Measurements from ENCODE around the gene KLHDC3. TPM values are rescaled to one million over a fixed set of nuclear protein-coding genes. Genes with fewer than 3 reads are reported as not detected.
"Not testable (repeated sequence)": the region's sequence is repeated elsewhere in the genome, so short reads cannot be mapped to it uniquely, and the experiment has no call there.

KLHDC3 gene
- total and polyA plus RNA-seq, 7 experiments from 2014 or later, result 39.9 to 145 (median 74.0) TPM

- no peak for ATAC-seq
- POLR2A ChIA-PET, result interaction anchor here (0.7 kb wide), 2 partner anchors 18 to 21 kb away, joined by 3 read pairs; partner anchors contain the start of genes KLC4, MRPL2 and RRP36
- Mint-ChIP-seq H3K4me1 (no peaks in the 10 kb centered on the region), H3K36me3 (peaks cover 0 to 32% (median 4%) of the 10 kb centered on the region in 5 donors), H3K27ac (peak overlapping the region in 4 of 9 donors; percentile 21 to 80 (median 42)), H3K9me3 (no peaks in the 10 kb centered on the region), H3K4me3 (no peak overlapping the region), H3K27me3 (no peaks in the 10 kb centered on the region)
- no peak for DNase-seq
- no peaks in the 10 kb centered on the region for H3K4me1 ChIP-seq (ENCODE audit: control insufficient read depth in 2 of 2, insufficient read depth in 2 of 2, low read length in 2 of 2)
- no peak overlapping the region for H3K4me3 ChIP-seq (ENCODE audit: low read length)
- H3K9me3 ChIP-seq (ENCODE audit: control insufficient read depth in 2 of 3, low read length in 3 of 3), result no peaks in the 10 kb centered on the region
- peaks cover 0 to 74% (median 0%) of the 10 kb centered on the region in 3 experiments for H3K36me3 ChIP-seq (ENCODE audit: control insufficient read depth in 2 of 3, insufficient read depth in 3 of 3, low read length in 3 of 3)
- intact Hi-C loops (cut with micrococcal nuclease), result no loop called here
- no peak overlapping the region for H3K27ac ChIP-seq (ENCODE audit: low read depth, low read length)
- CTCF ChIA-PET, result no interaction called here
- no peaks in the 10 kb centered on the region for H3K27me3 ChIP-seq (ENCODE audit: control insufficient read depth in 2 of 2, insufficient read depth in 2 of 2, low read length in 2 of 2)
These were observed 24.7 kb downstream of the KLHDC3 start for GRCh38 chr6:43038727-43039126.

GRCh38 chr6:43040542-43041257 lies 26.7 kb downstream of the KLHDC3 start:
- no peak for ATAC-seq
- Histone ChIP-seq H3K27me3 (ENCODE audit: control insufficient read depth in 2 of 2, insufficient read depth in 2 of 2, low read length in 2 of 2) (no peaks in the 10 kb centered on the region), H3K36me3 (ENCODE audit: control insufficient read depth in 2 of 3, insufficient read depth in 3 of 3, low read length in 3 of 3) (peaks cover 0 to 74% (median 0%) of the 10 kb centered on the region in 3 experiments), H3K4me1 (ENCODE audit: control insufficient read depth in 2 of 2, insufficient read depth in 2 of 2, low read length in 2 of 2) (no peaks in the 10 kb centered on the region), H3K4me3 (ENCODE audit: low read length) (no peak overlapping the region), H3K9me3 (ENCODE audit: control insufficient read depth in 2 of 3, low read length in 3 of 3) (no peaks in the 10 kb centered on the region), H3K27ac (ENCODE audit: low read depth, low read length) (no peak overlapping the region)
- Mint-ChIP-seq H3K27ac (no peak overlapping the region), H3K4me1 (no peaks in the 10 kb centered on the region), H3K27me3 (no peaks in the 10 kb centered on the region), H3K9me3 (no peaks in the 10 kb centered on the region), H3K4me3 (no peak overlapping the region), H3K36me3 (peaks cover 0 to 33% (median 4%) of the 10 kb centered on the region in 5 donors)
- intact Hi-C loops (cut with micrococcal nuclease), result no loop called here
- ChIA-PET POLR2A (no interaction called here), CTCF (no interaction called here)
- no peak for DNase-seq

GRCh38 chr6:43041475-43041874 lies 27.4 kb downstream of the KLHDC3 start:
- H3K9me3 Mint-ChIP-seq; H3K27me3 Mint-ChIP-seq; H3K4me3 ChIP-seq (ENCODE audit: low read length); ATAC-seq; H3K9me3 ChIP-seq (ENCODE audit: control insufficient read depth in 2 of 3, low read length in 3 of 3); H3K4me1 ChIP-seq (ENCODE audit: control insufficient read depth in 2 of 2, insufficient read depth in 2 of 2, low read length in 2 of 2); H3K4me1 Mint-ChIP-seq; DNase-seq; H3K27ac ChIP-seq (ENCODE audit: low read depth, low read length); H3K4me3 Mint-ChIP-seq; intact Hi-C loops (cut with micrococcal nuclease); H3K27me3 ChIP-seq (ENCODE audit: control insufficient read depth in 2 of 2, insufficient read depth in 2 of 2, low read length in 2 of 2): not testable (repeated sequence)
- Mint-ChIP-seq H3K27ac (peak overlapping the region in 2 of 9 donors; percentile 25 to 40), H3K36me3 (peaks cover 0 to 40% (median 4%) of the 10 kb centered on the region in 5 donors)
- peaks cover 0 to 77% (median 0%) of the 10 kb centered on the region in 3 experiments for H3K36me3 ChIP-seq (ENCODE audit: control insufficient read depth in 2 of 3, insufficient read depth in 3 of 3, low read length in 3 of 3)
- ChIA-PET CTCF (interaction anchor here (0.7 kb wide), 1 partner anchor 339 kb away, joined by 3 read pairs; no protein-coding TSS in a partner anchor), POLR2A (interaction anchor here (0.8 kb wide), 1 partner anchor 12 kb away, joined by 3 read pairs; no protein-coding TSS in a partner anchor)

- Mint-ChIP-seq H3K4me1 (no peaks in the 10 kb centered on the region), H3K4me3 (no peak overlapping the region), H3K27ac (no peak overlapping the region), H3K27me3 (no peaks in the 10 kb centered on the region), H3K36me3 (peaks cover 0 to 34% (median 4%) of the 10 kb centered on the region in 5 donors), H3K9me3 (no peaks in the 10 kb centered on the region)
- H3K4me1 ChIP-seq (ENCODE audit: control insufficient read depth in 2 of 2, insufficient read depth in 2 of 2, low read length in 2 of 2), result no peaks in the 10 kb centered on the region
- DNase-seq (no peak), ATAC-seq (no peak)
- H3K4me3 ChIP-seq (ENCODE audit: low read length), result no peak overlapping the region
- peaks cover 0 to 72% (median 0%) of the 10 kb centered on the region in 3 experiments for H3K36me3 ChIP-seq (ENCODE audit: control insufficient read depth in 2 of 3, insufficient read depth in 3 of 3, low read length in 3 of 3)
- ChIA-PET CTCF (no interaction called here), POLR2A (interaction anchor here (0.6 kb wide), 2 partner anchors 22 to 497 kb away, joined by 3 read pairs; partner anchors contain the start of gene RRP36)
- H3K27ac ChIP-seq (ENCODE audit: low read depth, low read length), result no peak overlapping the region
- no peaks in the 10 kb centered on the region for H3K9me3 ChIP-seq (ENCODE audit: control insufficient read depth in 2 of 3, low read length in 3 of 3)
- no peaks in the 10 kb centered on the region for H3K27me3 ChIP-seq (ENCODE audit: control insufficient read depth in 2 of 2, insufficient read depth in 2 of 2, low read length in 2 of 2)
- intact Hi-C loops (cut with micrococcal nuclease), result no loop called here
These were observed 29.3 kb downstream of the KLHDC3 start for GRCh38 chr6:43043310-43043709.

GRCh38 chr6:43045371-43045930 lies 31.4 kb downstream of the KLHDC3 start:
- H3K36me3 Mint-ChIP-seq, result peaks cover 0 to 37% (median 7%) of the 10 kb centered on the region in 5 donors
- H3K27me3 ChIP-seq (ENCODE audit: control insufficient read depth in 2 of 2, insufficient read depth in 2 of 2, low read length in 2 of 2), result no peaks in the 10 kb centered on the region
- no peak overlapping the region for H3K27ac ChIP-seq (ENCODE audit: low read depth, low read length)
- H3K9me3 ChIP-seq (ENCODE audit: control insufficient read depth in 2 of 3, low read length in 3 of 3), result no peaks in the 10 kb centered on the region
- ATAC-seq (no peak), DNase-seq (no peak)
- peaks cover under 1 to 7% (median 3%) of the 10 kb centered on the region in 7 donors for H3K4me1 Mint-ChIP-seq
- H3K27me3 Mint-ChIP-seq, result no peaks in the 10 kb centered on the region
- H3K36me3 ChIP-seq (ENCODE audit: control insufficient read depth in 2 of 3, insufficient read depth in 3 of 3, low read length in 3 of 3), result peaks cover 0 to 73% (median 4%) of the 10 kb centered on the region in 3 experiments
- H3K4me3 ChIP-seq (ENCODE audit: low read length), result no peak overlapping the region
- peak overlapping the region in 2 of 9 donors; percentile 52 to 62 for H3K27ac Mint-ChIP-seq
- intact Hi-C loops (cut with micrococcal nuclease), result no loop called here
- POLR2A ChIA-PET, result interaction anchor here (1.1 kb wide), 1 partner anchor 8 kb away, joined by 6 read pairs; the partner anchor contains the start of gene CUL7
- no peaks in the 10 kb centered on the region for H3K9me3 Mint-ChIP-seq
- H3K4me1 ChIP-seq (ENCODE audit: control insufficient read depth in 2 of 2, insufficient read depth in 2 of 2, low read length in 2 of 2), result no peaks in the 10 kb centered on the region
- H3K4me3 Mint-ChIP-seq, result no peak overlapping the region
- CTCF ChIA-PET, result no interaction called here

- Mint-ChIP-seq H3K9me3 (no peaks in the 10 kb centered on the region), H3K27ac (no peak overlapping the region), H3K27me3 (no peaks in the 10 kb centered on the region), H3K4me1 (peaks cover 20 to 30% (median 24%) of the 10 kb centered on the region in 7 donors), H3K36me3 (peaks cover 0 to 30% (median 7%) of the 10 kb centered on the region in 5 donors), H3K4me3 (no peak overlapping the region)
- intact Hi-C loops (cut with micrococcal nuclease), result no loop called here
- H3K27ac ChIP-seq (ENCODE audit: low read depth, low read length), result no peak overlapping the region
- no peak for ATAC-seq
- H3K9me3 ChIP-seq (ENCODE audit: control insufficient read depth in 2 of 3, low read length in 3 of 3), result no peaks in the 10 kb centered on the region
- peaks cover 0 to 59% (median 4%) of the 10 kb centered on the region in 3 experiments for H3K36me3 ChIP-seq (ENCODE audit: control insufficient read depth in 2 of 3, insufficient read depth in 3 of 3, low read length in 3 of 3)
- no peak overlapping the region for H3K4me3 ChIP-seq (ENCODE audit: low read length)
- DNase-seq, result no peak
- ChIA-PET CTCF (interaction anchor here (0.7 kb wide), 1 partner anchor 25 kb away, joined by 5 read pairs; no protein-coding TSS in a partner anchor), POLR2A (interaction anchor here (0.6 kb wide), 1 partner anchor 15 kb away, joined by 4 read pairs; no protein-coding TSS in a partner anchor)
- peaks cover 6% of the 10 kb centered on the region in 2 donors for H3K4me1 ChIP-seq (ENCODE audit: control insufficient read depth in 2 of 2, insufficient read depth in 2 of 2, low read length in 2 of 2)
- no peaks in the 10 kb centered on the region for H3K27me3 ChIP-seq (ENCODE audit: control insufficient read depth in 2 of 2, insufficient read depth in 2 of 2, low read length in 2 of 2)
These were observed 33.9 kb downstream of the KLHDC3 start for GRCh38 chr6:43047998-43048397.

Data from naive thymus-derived CD4-positive, alpha-beta T cell (primary cell).